ENCODE results near the gene CACNA1E. TPM values are rescaled to one million over a fixed set of nuclear protein-coding genes. Genes with fewer than 3 reads are reported as not detected.
"Not testable (repeated sequence)": the region's sequence is repeated elsewhere in the genome, so short reads cannot be mapped to it uniquely, and the experiment has no call there.

The CACNA1E gene
- total RNA-seq, 1 experiment from 2014 or later: not detected

GRCh38 chr1:181807251-181807650 is 323.9 kb downstream of the CACNA1E start:
- no peak for DNase-seq (ENCODE audit: low spot score)

GRCh38 chr1:181809991-181810545 is 326.8 kb downstream of the CACNA1E start:
- DNase-seq (ENCODE audit: low spot score): no peak

- DNase-seq (ENCODE audit: low spot score): no peak
Measured at GRCh38 chr1:181812208-181812607, 328.9 kb downstream of the CACNA1E start.

GRCh38 chr1:181813266-181813665 is 329.9 kb downstream of the CACNA1E start:
- no peak for DNase-seq (ENCODE audit: low spot score)

- DNase-seq (ENCODE audit: low spot score): no peak
Measured at GRCh38 chr1:181816608-181817007, 333.3 kb downstream of the CACNA1E start.

GRCh38 chr1:181817091-181817490 is 333.8 kb downstream of the CACNA1E start:
- DNase-seq (ENCODE audit: low spot score): no peak

GRCh38 chr1:181818459-181818858 is 335.1 kb downstream of the CACNA1E start:
- DNase-seq (ENCODE audit: low spot score): no peak

GRCh38 chr1:181818943-181819342 is 335.6 kb downstream of the CACNA1E start:
- no peak for DNase-seq (ENCODE audit: low spot score)

- DNase-seq (ENCODE audit: low spot score): no peak
Measured at GRCh38 chr1:181821701-181822100, 338.4 kb downstream of the CACNA1E start.

- DNase-seq (ENCODE audit: low spot score): not testable (repeated sequence)
Measured at GRCh38 chr1:181832173-181832880, 349.0 kb downstream of the CACNA1E start.

- no peak for DNase-seq (ENCODE audit: low spot score)
Measured at GRCh38 chr1:181846001-181846645, 362.8 kb downstream of the CACNA1E start.

GRCh38 chr1:181846681-181847080 is 363.4 kb downstream of the CACNA1E start:
- no peak for DNase-seq (ENCODE audit: low spot score)

GRCh38 chr1:181849071-181849470 is 365.8 kb downstream of the CACNA1E start:
- DNase-seq (ENCODE audit: low spot score): no peak

GRCh38 chr1:181854212-181854611 is 370.9 kb downstream of the CACNA1E start:
- DNase-seq (ENCODE audit: low spot score): not testable (repeated sequence)

GRCh38 chr1:181855380-181855779 is 372.1 kb downstream of the CACNA1E start:
- DNase-seq (ENCODE audit: low spot score): no peak

Measured in A172 (cell line).